Measurements from ENCODE around the gene HES5. TPM values are rescaled to one million over a fixed set of nuclear protein-coding genes. Genes with fewer than 3 reads are reported as not detected.

The HES5 gene
- total RNA-seq, 1 experiment from 2014 or later, result 0.84 TPM

DNA sequence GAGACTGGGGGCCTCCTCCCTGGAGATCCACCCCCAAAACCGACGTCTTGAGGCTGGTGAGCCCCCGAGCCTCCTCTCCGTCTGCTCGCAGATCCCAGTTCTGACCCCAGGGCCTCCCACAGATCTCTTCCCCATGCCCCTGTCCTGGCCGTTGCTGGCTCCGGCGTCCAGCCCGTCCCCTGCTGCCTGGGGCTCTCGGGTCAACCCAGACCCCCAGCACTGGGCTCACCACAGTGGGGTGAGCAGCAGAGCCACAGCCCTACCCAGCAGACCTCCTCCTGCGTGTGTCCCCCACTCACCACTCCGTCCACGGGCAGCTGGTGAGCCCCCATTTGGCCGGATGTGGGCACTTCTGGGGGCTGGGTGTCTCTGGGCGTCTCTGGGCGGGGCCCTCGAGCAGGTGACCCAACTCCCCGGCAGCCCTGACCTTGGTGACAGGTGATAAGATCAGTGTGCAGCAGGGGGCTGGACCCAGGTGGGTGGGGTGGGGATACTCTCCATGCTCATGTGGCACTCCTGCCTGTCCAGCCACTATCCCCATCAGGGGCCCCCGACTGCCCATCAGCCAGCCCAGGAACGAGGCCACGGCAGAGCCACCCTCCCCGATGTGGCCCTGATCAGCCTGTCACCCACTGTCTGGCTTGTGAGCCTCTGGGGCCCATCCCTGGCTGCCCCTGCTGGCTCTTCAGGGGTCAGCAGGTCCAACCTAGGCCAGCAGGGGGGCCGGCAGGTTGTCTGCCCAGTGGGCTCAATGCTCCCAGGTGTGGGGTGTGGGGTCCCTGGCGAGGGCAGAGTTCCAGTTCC, 26.8 kb upstream of the HES5 start:
- no peaks in the 10 kb centered on the region for H3F3A ChIP-seq (ENCODE audit: low read length, unreplicated experiment)
- H3K4me3 ChIP-seq (ENCODE audit: low read length), result peak overlapping the region; percentile 83
- H3K79me2 ChIP-seq (ENCODE audit: low read length), result no peaks in the 10 kb centered on the region
- H3K36me3 ChIP-seq (ENCODE audit: low read depth, low read length), result no peaks in the 10 kb centered on the region
- H3K9me2 ChIP-seq (replicated peaks; ENCODE audit: low read length), result no peaks in the 10 kb centered on the region
- no peaks in the 10 kb centered on the region for H3K9me3 ChIP-seq (ENCODE audit: low read length)
- intact Hi-C loops (cut with micrococcal nuclease), result no loop called here
- no peaks in the 10 kb centered on the region for H4K20me1 ChIP-seq (ENCODE audit: low read length)
- TF ChIP-seq EZH2 (IDR thresholded peaks at IDR 0.05; ENCODE audit: low read length, unreplicated experiment), result no peak
- TF ChIP-seq, protein P1, sequence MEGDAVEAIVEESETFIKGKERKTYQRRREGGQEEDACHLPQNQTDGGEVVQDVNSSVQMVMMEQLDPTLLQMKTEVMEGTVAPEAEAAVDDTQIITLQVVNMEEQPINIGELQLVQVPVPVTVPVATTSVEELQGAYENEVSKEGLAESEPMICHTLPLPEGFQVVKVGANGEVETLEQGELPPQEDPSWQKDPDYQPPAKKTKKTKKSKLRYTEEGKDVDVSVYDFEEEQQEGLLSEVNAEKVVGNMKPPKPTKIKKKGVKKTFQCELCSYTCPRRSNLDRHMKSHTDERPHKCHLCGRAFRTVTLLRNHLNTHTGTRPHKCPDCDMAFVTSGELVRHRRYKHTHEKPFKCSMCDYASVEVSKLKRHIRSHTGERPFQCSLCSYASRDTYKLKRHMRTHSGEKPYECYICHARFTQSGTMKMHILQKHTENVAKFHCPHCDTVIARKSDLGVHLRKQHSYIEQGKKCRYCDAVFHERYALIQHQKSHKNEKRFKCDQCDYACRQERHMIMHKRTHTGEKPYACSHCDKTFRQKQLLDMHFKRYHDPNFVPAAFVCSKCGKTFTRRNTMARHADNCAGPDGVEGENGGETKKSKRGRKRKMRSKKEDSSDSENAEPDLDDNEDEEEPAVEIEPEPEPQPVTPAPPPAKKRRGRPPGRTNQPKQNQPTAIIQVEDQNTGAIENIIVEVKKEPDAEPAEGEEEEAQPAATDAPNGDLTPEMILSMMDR (conservative IDR thresholded peaks at IDR 0.05; ENCODE audit: low read depth, low read length), result no peak
- TF ChIP-seq EZH2phosphoT487 (IDR thresholded peaks at IDR 0.05; ENCODE audit: borderline replicate concordance, low read length), result no peak
- H3K9ac ChIP-seq (ENCODE audit: low read length), result peak overlapping the region; percentile 63
- peak overlapping the region; percentile 97 for H3K4me2 ChIP-seq (ENCODE audit: low read length)
- no peaks in the 10 kb centered on the region for H3K27me3 ChIP-seq (ENCODE audit: low read length)
- DNase-seq, result no peak
- POLR2A ChIA-PET (ENCODE audit: unreplicated experiment), result interaction anchor here (0.6 kb wide), 1 partner anchor 144 kb away, joined by 3 read pairs; no protein-coding TSS in a partner anchor
- BruUV-seq (replicated peaks), result TSS peak; percentile 39
- H3K4me1 ChIP-seq (ENCODE audit: insufficient read depth, low read length), result peaks cover 15% of the 10 kb centered on the region
- peak overlapping the region; percentile 84 for H2AFZ ChIP-seq (ENCODE audit: low read length)
- H3K27ac ChIP-seq (ENCODE audit: low read length), result no peak overlapping the region
- ATAC-seq, result peak; percentile 55
- CTCF ChIA-PET, result interaction anchor here (1.1 kb wide), 1 partner anchor 97 kb away, joined by 5 read pairs; no protein-coding TSS in a partner anchor

DNA sequence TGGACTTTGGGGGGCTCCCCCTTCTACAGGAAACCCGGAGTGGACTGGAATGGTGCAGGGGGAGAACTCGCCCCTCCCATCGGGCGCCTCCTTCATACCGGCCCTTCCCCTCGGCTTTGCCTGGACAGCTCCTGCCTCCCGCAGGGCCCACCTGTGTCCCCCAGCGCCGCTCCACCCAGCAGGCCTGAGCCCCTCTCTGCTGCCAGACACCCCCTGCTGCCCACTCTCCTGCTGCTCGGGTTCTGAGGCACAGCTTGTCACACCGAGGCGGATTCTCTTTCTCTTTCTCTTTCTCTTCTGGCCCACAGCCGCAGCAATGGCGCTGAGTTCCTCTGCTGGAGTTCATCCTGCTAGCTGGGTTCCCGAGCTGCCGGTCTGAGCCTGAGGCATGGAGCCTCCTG, 26.2 kb upstream of the HES5 start, which contains the start of gene TNFRSF14:
TSS of gene TNFRSF14 (plus strand) at position 95 of the 401 bp plus-strand sequence. CDS start at position 389, 294 bp downstream.
- H3K9ac ChIP-seq (ENCODE audit: low read length), result peak within 1 kb of the TSS; percentile 63
- H2AFZ ChIP-seq (ENCODE audit: low read length), result peak within 1 kb of the TSS; percentile 84
- CTCF ChIA-PET, result interaction anchor here (0.6 to 1.1 kb wide), 2 partner anchors 96 to 361 kb away, joined by 3 to 5 read pairs; partner anchors contain the start of gene FAAP20
- H3K27ac ChIP-seq (ENCODE audit: low read length), result no peak within 1 kb of the TSS
- ATAC-seq (peak; percentile 75), DNase-seq (peak; percentile 51)
- no peaks in the 10 kb centered on the region for H3K79me2 ChIP-seq (ENCODE audit: low read length)
- TSS peak; percentile 29 for BruUV-seq (replicated peaks)
- peak within 1 kb of the TSS; percentile 97 for H3K4me2 ChIP-seq (ENCODE audit: low read length)
- H3K27me3 ChIP-seq (ENCODE audit: low read length), result no peaks in the 10 kb centered on the region
- peaks cover 15% of the 10 kb centered on the region for H3K4me1 ChIP-seq (ENCODE audit: insufficient read depth, low read length)
- no peaks in the 10 kb centered on the region for H3K9me3 ChIP-seq (ENCODE audit: low read length)
- H4K20me1 ChIP-seq (ENCODE audit: low read length), result no peaks in the 10 kb centered on the region
- no peaks in the 10 kb centered on the region for H3F3A ChIP-seq (ENCODE audit: low read length, unreplicated experiment)
- no peaks in the 10 kb centered on the region for H3K9me2 ChIP-seq (replicated peaks; ENCODE audit: low read length)
- POLR2A ChIA-PET (ENCODE audit: unreplicated experiment), result interaction anchor here (0.5 to 0.6 kb wide), 3 partner anchors 30 to 143 kb away, joined by 3 to 28 read pairs (median 11); partner anchors contain the start of gene PANK4
- H3K36me3 ChIP-seq (ENCODE audit: low read depth, low read length), result no peaks in the 10 kb centered on the region
- TF ChIP-seq, protein P1 (conservative IDR thresholded peaks at IDR 0.05; ENCODE audit: low read depth, low read length), result no peak
- no peak for TF ChIP-seq EZH2 (IDR thresholded peaks at IDR 0.05; ENCODE audit: low read length, unreplicated experiment)
- no peak for TF ChIP-seq EZH2phosphoT487 (IDR thresholded peaks at IDR 0.05; ENCODE audit: borderline replicate concordance, low read length)
- peak within 1 kb of the TSS; percentile 83 for H3K4me3 ChIP-seq (ENCODE audit: low read length)
- intact Hi-C loops (cut with micrococcal nuclease), result no loop called here
